Lung (tissue), 12 donors: ENCODE results near the gene TRIM71. TPM values are rescaled to one million over a fixed set of nuclear protein-coding genes. Genes with fewer than 3 reads are reported as not detected.

Experiments used
- ATAC-seq: fragments of 200-7000 bp; cut with Tn5 transposase; one replicate; pipeline ENCODE4 v1.9.1; 2020; ENCODE audit warnings: moderate number of reproducible peaks; ENCODE audit not compliant: insufficient read depth, low FRiP score
- DNase-seq, 3 donors: peaks; one replicate each; pipeline ENCODE4 v3.0.0-alpha.2; 2013 to 2017
- H3K27ac ChIP-seq, 2 donors: one replicate each; pipeline ENCODE4 v1.5.1; 2013; ENCODE audit warnings: mild to moderate bottlenecking in 2 of 2, moderate library complexity in 2 of 2, control low read depth in 1 of 2, inconsistent platforms in 1 of 2, low read depth in 1 of 2, low read length in 1 of 2
- H3K27me3 ChIP-seq, 3 donors: one replicate each; pipeline ENCODE4 v1.5.1; 2013; ENCODE audit warnings: low read length in 2 of 3; ENCODE audit not compliant: control insufficient read depth in 3 of 3, insufficient read depth in 3 of 3
- H3K36me3 ChIP-seq, 4 donors: one replicate each; pipeline ENCODE4 v1.5.1; 2013; ENCODE audit warnings: low read length in 4 of 4, mild to moderate bottlenecking in 1 of 4, moderate library complexity in 1 of 4; ENCODE audit not compliant: control insufficient read depth in 4 of 4, insufficient read depth in 4 of 4
- H3K4me1 ChIP-seq, 5 donors: one replicate each; pipeline ENCODE4 v1.5.1; 2013; ENCODE audit warnings: low read length in 5 of 5, mild to moderate bottlenecking in 2 of 5, moderate library complexity in 1 of 5; ENCODE audit not compliant: control insufficient read depth in 5 of 5, insufficient read depth in 5 of 5
- H3K4me3 ChIP-seq: one replicate; pipeline ENCODE4 v1.5.1; 2013; ENCODE audit warnings: mild to moderate bottlenecking, control low read depth, moderate library complexity
- H3K9ac ChIP-seq, 2 donors: one replicate each; pipeline ENCODE4 v1.5.1; 2013; ENCODE audit warnings: low read length in 2 of 2, control low read depth in 1 of 2; ENCODE audit not compliant: insufficient read depth in 1 of 2
- H3K9me3 ChIP-seq, 4 donors: one replicate each; pipeline ENCODE4 v1.5.1; 2013; ENCODE audit warnings: low read length in 3 of 4, mild to moderate bottlenecking in 1 of 4, moderate library complexity in 1 of 4; ENCODE audit not compliant: control insufficient read depth in 4 of 4, insufficient read depth in 3 of 4
- CTCF ChIP-seq: IDR thresholded peaks from 2 replicates; pipeline ENCODE4 v1.5.1; 2012; ENCODE audit warnings: mild to moderate bottlenecking; ENCODE audit errors: control extremely low read depth, extremely low read depth
- WGBS, 2 donors: extraction: QIAGEN DNeasy Blood & Tissue Kit; methylation state at CpG; one replicate each; pipeline ENCODE4 v1.1.7; 2013; 5-methylcytosine and 5-hydroxymethylcytosine counted together
- polyA plus RNA-seq, 2 donors: library from polyadenylated mRNA; stranded (reverse); fragments of 200-250 nt; gene quantifications; one replicate each; pipeline ENCODE4 v1.2.1, GENCODE V29; 2013
- total RNA-seq, 2 donors: library from RNA; depleted of rRNA in 1 of 2; stranded (reverse); fragments of >200 nt in 1 of 2; gene quantifications; one replicate each; pipeline ENCODE4 v1.2.1, GENCODE V29; 2014 to 2021
- donor health status: control.
- donor health status: control.
- donor health status: Bipolar disorder and iron deficiency.
- donor health status: healthy.
- donor health status: DM: yes; HTN: yes; CAD: no.

The TRIM71 gene
- total and polyA plus RNA-seq, 4 donors = 0.45 to 9.9 (median 2.0) TPM

GRCh38 chr3:32847528-32847927, 29.7 kb downstream of the TRIM71 start:
- no peak overlapping the region for H3K4me3 ChIP-seq
- no peak for TF ChIP-seq CTCF
- H3K36me3 ChIP-seq = no peaks in the 10 kb centered on the region
- DNase-seq = peak; percentile 55 to 85 (median 75)
- no peaks in the 10 kb centered on the region for H3K9me3 ChIP-seq
- peaks cover 3 to 32% (median 16%) of the 10 kb centered on the region in 5 donors for H3K4me1 ChIP-seq
- no peaks in the 10 kb centered on the region for H3K27me3 ChIP-seq
- no peak for ATAC-seq
- no peak overlapping the region for H3K27ac ChIP-seq
- H3K9ac ChIP-seq = no peak overlapping the region
- 74 to 78% methylated on average over 1 of the region's 1 CpG for WGBS, 2 donors

GRCh38 chr3:32848215-32848614, 30.4 kb downstream of the TRIM71 start:
- peaks cover 2 to 32% (median 16%) of the 10 kb centered on the region in 5 donors for H3K4me1 ChIP-seq
- no peaks in the 10 kb centered on the region for H3K9me3 ChIP-seq
- no peak overlapping the region for H3K9ac ChIP-seq
- no peaks in the 10 kb centered on the region for H3K27me3 ChIP-seq
- H3K27ac ChIP-seq = no peak overlapping the region
- no peak for TF ChIP-seq CTCF
- 42 to 46% methylated on average over 4 of the region's 4 CpGs for WGBS, 2 donors
- no peak overlapping the region for H3K4me3 ChIP-seq
- no peak for ATAC-seq
- H3K36me3 ChIP-seq = no peaks in the 10 kb centered on the region
- DNase-seq = no peak

DNA sequence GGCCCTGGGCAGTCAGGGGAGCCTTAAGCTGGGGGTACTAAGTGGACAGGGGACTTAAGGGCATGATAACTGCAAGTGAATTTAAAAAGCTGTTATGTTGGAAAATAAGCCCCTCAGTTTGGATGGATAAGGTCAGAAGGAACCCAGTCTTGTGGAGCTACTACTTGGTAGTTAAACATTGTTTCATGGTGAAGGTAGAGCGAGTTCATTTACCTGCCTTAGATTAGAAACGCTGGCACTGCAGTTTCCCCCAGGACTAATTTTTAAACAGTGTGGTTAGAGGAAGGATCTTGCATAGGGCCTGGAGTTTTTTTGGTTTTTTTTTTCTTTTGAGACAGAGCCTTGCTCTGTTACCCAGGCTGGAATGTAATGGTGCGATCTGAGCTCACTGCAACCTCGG, 31.2 kb downstream of the TRIM71 start:
- no peak overlapping the region for H3K27ac ChIP-seq
- H3K9ac ChIP-seq = no peak overlapping the region
- DNase-seq = no peak
- peaks cover 0 to 32% (median 16%) of the 10 kb centered on the region in 5 donors for H3K4me1 ChIP-seq
- no peak for TF ChIP-seq CTCF
- H3K27me3 ChIP-seq = no peaks in the 10 kb centered on the region
- H3K36me3 ChIP-seq = no peaks in the 10 kb centered on the region
- ATAC-seq = no peak
- H3K9me3 ChIP-seq = no peaks in the 10 kb centered on the region
- H3K4me3 ChIP-seq = no peak overlapping the region
- WGBS, 2 donors = 75 to 81% methylated on average over 4 of the region's 4 CpGs

DNA sequence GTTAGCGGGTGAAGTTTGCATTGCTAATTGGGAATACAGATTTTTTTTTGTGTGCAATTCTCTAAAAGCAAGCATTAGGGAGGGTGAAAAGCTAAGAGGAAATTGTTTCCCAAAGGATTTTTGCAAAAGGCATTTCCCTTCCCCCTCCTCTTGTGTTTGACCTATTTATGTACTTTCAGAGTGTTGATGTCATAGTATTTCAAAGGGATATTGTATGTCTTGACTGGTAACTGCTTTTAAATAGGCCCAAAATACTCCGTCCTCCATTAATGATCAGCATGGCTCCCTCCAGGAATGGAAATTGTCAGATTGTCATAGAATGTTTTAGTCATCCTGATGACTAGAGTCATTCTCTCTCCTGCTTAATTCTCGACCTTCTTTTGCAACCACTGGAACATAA, 32.4 kb downstream of the TRIM71 start:
- Histone ChIP-seq H3K4me1 (peaks cover under 1 to 32% (median 16%) of the 10 kb centered on the region in 5 donors), H3K9ac (peak overlapping the region in 1 of 2 donors; percentile 44), H3K9me3 (no peaks in the 10 kb centered on the region), H3K36me3 (no peaks in the 10 kb centered on the region), H3K27me3 (no peaks in the 10 kb centered on the region), H3K4me3 (no peak overlapping the region), H3K27ac (no peak overlapping the region)
- WGBS, 2 donors = 63 to 72% methylated on average over 3 of the region's 3 CpGs
- DNase-seq (peak in 2 of 3 donors; percentile 72 to 82), ATAC-seq (no peak)
- no peak for TF ChIP-seq CTCF
